ENCODE measurements around the gene HOXD11.

HOXD11 gene

DNA sequence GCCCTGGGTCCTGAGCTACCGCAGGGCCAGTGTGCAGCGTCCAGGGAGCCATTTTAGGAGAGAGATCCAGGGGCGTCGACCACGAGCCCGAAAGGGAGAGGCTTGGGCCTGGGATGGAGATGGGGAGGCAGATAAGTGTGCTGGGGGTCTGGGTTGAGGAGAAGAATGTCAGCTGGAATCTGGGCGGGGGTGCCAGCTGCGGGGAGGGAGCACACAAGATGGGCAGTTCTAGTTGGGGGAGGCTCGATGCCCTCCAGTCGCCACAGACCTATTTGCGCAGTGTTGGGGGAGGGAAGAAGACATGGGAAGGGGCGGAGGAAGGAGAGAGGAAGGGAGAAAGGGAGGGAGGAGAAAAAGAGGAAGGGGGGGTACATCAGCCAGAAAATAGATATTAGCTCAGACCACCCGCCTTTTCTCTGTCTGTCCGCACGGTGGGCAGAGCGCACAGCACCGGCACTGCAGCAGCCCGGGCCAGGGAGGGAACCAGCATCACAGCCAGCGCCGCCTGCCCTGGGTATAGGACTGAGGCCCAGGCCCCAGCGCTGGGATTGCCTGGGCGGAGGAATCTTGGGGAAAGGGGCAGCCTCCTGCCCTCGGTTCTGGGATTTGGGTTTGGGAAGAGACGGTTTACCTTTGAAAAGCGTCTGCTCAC lies 1.9 kb upstream of the HOXD11 start:
- no peak for TF ChIP-seq CTCF (IDR thresholded peaks at IDR 0.05; ENCODE audit: low read depth, low read length, missing control alignments)
- no peak overlapping the region for H3K4me3 ChIP-seq (ENCODE audit: low read depth, low read length)
- in situ Hi-C loops (cut with HindIII; ENCODE audit: low sequenced_read_pairs), result loop anchor here (25.0 kb wide), 1 partner anchor 1032 kb away; no protein-coding TSS in a partner anchor
- no peak for DNase-seq (ENCODE audit: low read depth)

DNA sequence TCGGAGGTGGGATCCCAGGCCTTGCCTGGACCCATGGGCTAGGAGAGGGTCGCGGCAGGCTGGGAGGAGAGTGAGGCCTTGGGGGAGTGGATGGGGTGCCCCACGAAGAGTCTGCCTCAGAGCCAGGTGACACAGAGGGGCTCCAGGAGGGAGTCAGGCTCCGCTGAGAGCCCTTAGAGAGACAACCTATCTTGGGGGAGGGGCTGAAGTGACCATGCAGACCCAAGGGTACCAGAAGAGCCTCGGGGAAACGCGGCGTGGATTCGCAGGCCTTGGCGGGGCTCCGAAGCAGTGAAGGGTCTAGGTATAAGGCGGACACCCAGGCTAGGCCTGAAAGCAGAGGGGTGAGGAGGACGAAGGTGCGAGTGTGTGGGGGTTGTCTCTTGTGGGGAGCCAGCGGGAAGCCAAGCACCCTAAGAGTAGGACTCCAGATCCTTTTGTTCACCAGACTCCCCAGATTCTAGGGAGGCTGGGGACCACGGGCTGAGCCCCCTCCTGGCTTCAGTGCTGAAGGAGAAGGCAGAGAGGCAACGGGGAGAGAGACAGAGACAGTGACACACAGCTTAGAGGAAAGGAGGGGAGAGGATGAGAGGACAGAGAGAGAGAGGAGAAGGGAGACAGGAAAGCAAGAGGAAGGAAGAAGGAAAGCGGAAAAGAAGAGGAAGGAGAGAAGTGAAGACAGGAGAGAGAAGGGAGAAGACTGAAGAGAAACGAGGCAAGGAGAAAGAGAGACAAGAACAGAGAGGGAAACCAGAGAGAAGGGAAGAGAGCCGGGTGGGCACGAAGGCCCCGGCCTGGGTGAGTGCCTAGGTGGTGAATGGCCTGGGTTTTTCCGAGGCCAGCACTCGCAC lies 1.1 kb upstream of the HOXD11 start:
- in situ Hi-C loops (cut with HindIII; ENCODE audit: low sequenced_read_pairs), result loop anchor here (25.0 kb wide), 1 partner anchor 1031 kb away; no protein-coding TSS in a partner anchor
- DNase-seq (ENCODE audit: low read depth), result no peak
- no peak overlapping the region for H3K4me3 ChIP-seq (ENCODE audit: low read depth, low read length)
- no peak for TF ChIP-seq CTCF (IDR thresholded peaks at IDR 0.05; ENCODE audit: low read depth, low read length, missing control alignments)

GRCh38 chr2:176107731-176108181 lies 676 bp downstream of the HOXD11 start:
- H3K4me3 ChIP-seq (ENCODE audit: low read depth, low read length), result no peak overlapping the region

GRCh38 chr2:176109192-176109901 lies 2.3 kb downstream of the HOXD11 start:
- in situ Hi-C loops (cut with HindIII; ENCODE audit: low sequenced_read_pairs), result loop anchor here (25.0 kb wide), 1 partner anchor 1028 kb away; no protein-coding TSS in a partner anchor
- H3K4me3 ChIP-seq (ENCODE audit: low read depth, low read length), result no peak overlapping the region
- DNase-seq (ENCODE audit: low read depth), result no peak
- no peak for TF ChIP-seq CTCF (IDR thresholded peaks at IDR 0.05; ENCODE audit: low read depth, low read length, missing control alignments)

More at GRCh38 chr2:176107731-176108181, 676 bp downstream of the HOXD11 start:
- no peak for TF ChIP-seq CTCF (IDR thresholded peaks at IDR 0.05; ENCODE audit: low read depth, low read length, missing control alignments)
- DNase-seq (ENCODE audit: low read depth), result no peak
- in situ Hi-C loops (cut with HindIII; ENCODE audit: low sequenced_read_pairs), result loop anchor here (25.0 kb wide), 1 partner anchor 1030 kb away; no protein-coding TSS in a partner anchor

DNA sequence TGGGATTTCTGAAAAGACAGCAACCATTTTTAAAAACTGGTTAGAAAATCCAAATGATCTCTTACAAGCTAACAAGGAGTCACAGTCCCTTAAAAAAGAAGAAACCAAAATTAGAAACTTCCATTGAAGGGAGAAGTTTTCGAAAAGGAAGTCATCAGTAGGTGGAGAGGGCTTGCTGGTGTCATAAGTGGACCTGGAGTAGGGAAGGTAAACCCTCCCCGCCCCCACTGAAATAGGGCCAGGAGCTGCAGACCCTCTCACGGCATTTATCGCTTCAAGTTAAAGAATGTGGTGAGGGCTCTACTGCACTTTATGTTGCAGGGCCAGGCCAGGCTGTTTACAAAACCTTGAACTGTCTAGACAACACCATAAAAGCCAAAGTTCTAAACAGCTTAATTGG lies 2.9 kb downstream of the HOXD11 start:
- H3K4me3 ChIP-seq (ENCODE audit: low read depth, low read length), result no peak overlapping the region
- DNase-seq (ENCODE audit: low read depth), result no peak
- in situ Hi-C loops (cut with HindIII; ENCODE audit: low sequenced_read_pairs), result loop anchor here (25.0 kb wide), 1 partner anchor 1027 kb away; no protein-coding TSS in a partner anchor
- no peak for TF ChIP-seq CTCF (IDR thresholded peaks at IDR 0.05; ENCODE audit: low read depth, low read length, missing control alignments)

Measured in astrocyte of the cerebellum (primary cell).